ENCODE measurements around the gene RNF166. TPM values are rescaled to one million over a fixed set of nuclear protein-coding genes. Genes with fewer than 3 reads are reported as not detected.
A peak's percentile ranks its signal among the peaks of the same experiment; 100 is the strongest.

Gene RNF166
- total and polyA plus RNA-seq, 2 experiments from 2014 or later, result 33.5 to 34.2 TPM

- Histone ChIP-seq H3K36me3 (no peaks in the 10 kb centered on the region), H3K9me3 (ENCODE audit: low read depth) (no peaks in the 10 kb centered on the region), H3K4me3 (peak overlapping the region; percentile 34), H3K4me1 (ENCODE audit: low read depth) (peaks cover 13% of the 10 kb centered on the region), H3K27ac (no peak overlapping the region), H3K27me3 (peaks cover 10% of the 10 kb centered on the region)
- peak in 1 of 2 donors; percentile 58 for DNase-seq (ENCODE audit: low read depth in 1 of 2, low spot score in 1 of 2)
- peak; percentile 88 for TF ChIP-seq CTCF (IDR thresholded peaks at IDR 0.05; ENCODE audit: low read depth, low read length)
These were observed 20.8 kb downstream of the RNF166 start for GRCh38 chr16:88685156-88686061.

DNA sequence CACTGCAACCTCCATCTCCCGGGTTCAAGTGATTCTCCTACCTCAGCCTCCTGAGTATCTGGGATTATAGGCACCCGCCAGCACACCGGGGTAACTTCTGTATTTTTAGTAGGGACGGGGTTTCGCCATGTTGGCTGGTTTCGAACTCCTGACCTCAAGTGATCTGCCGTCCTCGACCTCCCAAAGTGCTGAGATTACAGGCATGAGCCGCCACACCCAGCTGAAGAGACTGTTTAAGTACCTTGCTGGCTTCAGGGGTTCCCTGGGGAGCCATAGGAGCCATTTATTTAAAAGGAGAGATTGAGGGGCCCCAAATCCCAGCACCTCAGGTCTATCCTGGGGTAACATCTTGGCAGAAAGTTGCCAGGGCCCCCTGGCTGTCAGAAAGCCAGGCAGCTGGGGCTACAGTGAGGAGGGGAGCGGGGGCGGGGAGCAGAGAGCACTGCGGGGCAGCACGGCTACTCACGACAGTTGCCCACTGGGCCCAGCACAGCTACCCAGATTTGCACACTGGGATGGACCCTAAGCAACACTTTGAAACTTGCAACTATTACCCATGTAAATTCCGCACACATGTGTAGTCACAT lies 21.5 kb downstream of the RNF166 start:
- peaks cover 10% of the 10 kb centered on the region for H3K27me3 ChIP-seq
- H3K27ac ChIP-seq, result no peak overlapping the region
- H3K9me3 ChIP-seq (ENCODE audit: low read depth), result no peaks in the 10 kb centered on the region
- peaks cover 13% of the 10 kb centered on the region for H3K4me1 ChIP-seq (ENCODE audit: low read depth)
- no peak for DNase-seq (ENCODE audit: low read depth in 1 of 2, low spot score in 1 of 2)
- no peak overlapping the region for H3K4me3 ChIP-seq
- TF ChIP-seq CTCF (IDR thresholded peaks at IDR 0.05; ENCODE audit: low read depth, low read length), result no peak
- H3K36me3 ChIP-seq, result no peaks in the 10 kb centered on the region

DNA sequence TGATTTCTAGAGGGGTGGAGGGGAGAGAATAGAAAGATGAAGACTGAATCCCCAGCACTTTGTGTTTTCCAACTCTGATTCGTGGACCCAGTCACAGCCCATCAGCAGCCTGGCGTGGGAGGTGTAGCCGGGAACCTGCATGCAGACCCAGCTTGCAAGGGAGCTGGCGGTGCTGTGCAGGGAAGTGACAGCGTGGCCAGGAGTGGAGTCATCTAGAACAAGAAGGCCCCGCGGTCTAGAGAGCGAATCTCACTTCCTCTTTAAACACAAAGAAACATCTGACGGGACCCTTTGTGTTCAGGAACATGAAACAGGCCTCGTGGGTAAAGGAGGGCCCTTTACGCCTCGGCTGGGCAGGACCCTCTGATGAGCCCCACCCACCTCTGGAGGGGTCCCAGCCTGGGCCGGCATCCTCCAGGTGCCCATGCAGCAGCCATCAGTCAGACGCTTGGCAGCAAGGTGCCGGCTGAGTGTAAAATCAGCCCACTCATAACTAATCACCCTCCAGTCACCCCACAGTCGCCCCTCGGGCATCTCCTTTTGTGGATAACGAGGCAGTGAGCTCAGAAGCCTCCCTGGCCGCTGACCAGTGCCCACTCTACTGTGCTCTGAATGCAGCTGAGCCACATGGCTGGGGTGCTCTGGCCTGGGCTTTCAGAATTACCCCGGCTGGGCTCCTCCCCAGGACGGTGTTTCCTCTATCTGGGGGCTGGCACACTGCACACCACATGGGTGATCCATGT lies 24.3 kb downstream of the RNF166 start:
- no peak overlapping the region for H3K4me3 ChIP-seq
- DNase-seq (ENCODE audit: low read depth in 1 of 2, low spot score in 1 of 2), result peak in 1 of 2 donors; percentile 16
- no peaks in the 10 kb centered on the region for H3K36me3 ChIP-seq
- no peak overlapping the region for H3K27ac ChIP-seq
- H3K4me1 ChIP-seq (ENCODE audit: low read depth), result no peaks in the 10 kb centered on the region
- no peak for TF ChIP-seq CTCF (IDR thresholded peaks at IDR 0.05; ENCODE audit: low read depth, low read length)
- no peaks in the 10 kb centered on the region for H3K9me3 ChIP-seq (ENCODE audit: low read depth)
- H3K27me3 ChIP-seq, result peaks cover 10% of the 10 kb centered on the region

DNA sequence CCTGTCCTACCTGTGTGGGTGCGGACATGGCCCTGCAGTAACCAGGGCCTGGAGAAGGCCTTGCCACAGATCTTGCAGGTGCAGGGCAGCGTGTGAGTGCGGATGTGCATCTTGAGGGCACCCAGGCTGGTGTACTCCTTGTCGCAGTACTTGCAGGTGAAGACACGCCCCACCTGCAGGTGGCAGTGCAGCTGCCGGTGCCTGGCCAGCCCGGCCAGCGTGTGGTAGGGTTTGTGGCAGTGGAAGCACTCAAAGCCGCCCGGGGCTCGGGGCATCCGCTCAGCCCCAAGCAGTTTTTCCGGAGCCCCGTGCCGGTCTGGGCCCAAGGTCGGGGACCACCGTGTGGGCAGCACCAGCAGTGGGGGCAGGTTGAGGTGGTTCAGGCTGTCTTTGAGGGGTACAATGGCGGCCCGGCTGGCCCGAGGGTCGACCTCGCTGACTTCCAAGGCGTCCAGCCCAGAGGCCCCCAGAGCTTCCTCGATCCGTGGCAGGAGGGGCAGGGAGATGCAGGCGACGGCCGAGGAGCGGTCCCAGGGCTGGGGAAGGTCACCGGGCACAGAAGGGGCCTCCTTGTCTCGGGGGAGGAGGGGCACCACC lies 25.0 kb downstream of the RNF166 start:
- no peaks in the 10 kb centered on the region for H3K4me1 ChIP-seq (ENCODE audit: low read depth)
- DNase-seq (ENCODE audit: low read depth in 1 of 2, low spot score in 1 of 2), result no peak

More for the DNA sequence above, 25.0 kb downstream of the RNF166 start:
- Histone ChIP-seq H3K27ac (no peak overlapping the region), H3K9me3 (ENCODE audit: low read depth) (no peaks in the 10 kb centered on the region), H3K36me3 (no peaks in the 10 kb centered on the region), H3K27me3 (peaks cover 10% of the 10 kb centered on the region), H3K4me3 (no peak overlapping the region)
- TF ChIP-seq CTCF (IDR thresholded peaks at IDR 0.05; ENCODE audit: low read depth, low read length), result peak; percentile 19

Measured in cardiac muscle cell (in vitro differentiated cells and primary cell).